T-helper 1 cell treated with Interleukin-12 subunit alpha and Interleukin-12 subunit beta and Interleukin-4 antibody, amounts not matched to agents 30 μg/mL and 1 μg/mL, for 36 hours (primary cell): ENCODE results near the gene PRKAR1B.
A peak's percentile ranks its signal among the peaks of the same experiment; 100 is the strongest.

Experiments
- H3K27ac Mint-ChIP-seq: one replicate; pipeline ENCODE4 v1.8.0; 2021; ENCODE audit warnings: mild to moderate bottlenecking, mixed read lengths
- H3K27me3 Mint-ChIP-seq: one replicate; pipeline ENCODE4 v1.8.0; 2021; ENCODE audit warnings: low read depth, mixed read lengths
- H3K36me3 Mint-ChIP-seq: one replicate; pipeline ENCODE4 v1.8.0; 2021; ENCODE audit warnings: low read depth, mixed read lengths
- H3K4me1 Mint-ChIP-seq: one replicate; pipeline ENCODE4 v1.8.0; 2021; ENCODE audit warnings: low read depth, mixed read lengths
- H3K4me3 Mint-ChIP-seq: one replicate; pipeline ENCODE4 v1.8.0; 2021; ENCODE audit warnings: mild to moderate bottlenecking, moderate library complexity, mixed read lengths
- H3K9me3 Mint-ChIP-seq: one replicate; pipeline ENCODE4 v1.8.0; 2021; ENCODE audit warnings: mixed read lengths

Gene PRKAR1B

GRCh38 chr7:523347-524336, 203.4 kb downstream of the PRKAR1B start:
- no peaks in the 10 kb centered on the region for H3K4me1 Mint-ChIP-seq
- peaks cover 37% of the 10 kb centered on the region for H3K27me3 Mint-ChIP-seq
- H3K4me3 Mint-ChIP-seq = no peak overlapping the region
- H3K9me3 Mint-ChIP-seq = no peaks in the 10 kb centered on the region
- no peak overlapping the region for H3K27ac Mint-ChIP-seq
- H3K36me3 Mint-ChIP-seq = no peaks in the 10 kb centered on the region

GRCh38 chr7:522951-523314, 204.1 kb downstream of the PRKAR1B start:
- H3K36me3 Mint-ChIP-seq = no peaks in the 10 kb centered on the region
- no peaks in the 10 kb centered on the region for H3K4me1 Mint-ChIP-seq
- H3K27me3 Mint-ChIP-seq = peaks cover 39% of the 10 kb centered on the region
- H3K4me3 Mint-ChIP-seq = no peak overlapping the region
- H3K27ac Mint-ChIP-seq = no peak overlapping the region
- H3K9me3 Mint-ChIP-seq = no peaks in the 10 kb centered on the region

DNA sequence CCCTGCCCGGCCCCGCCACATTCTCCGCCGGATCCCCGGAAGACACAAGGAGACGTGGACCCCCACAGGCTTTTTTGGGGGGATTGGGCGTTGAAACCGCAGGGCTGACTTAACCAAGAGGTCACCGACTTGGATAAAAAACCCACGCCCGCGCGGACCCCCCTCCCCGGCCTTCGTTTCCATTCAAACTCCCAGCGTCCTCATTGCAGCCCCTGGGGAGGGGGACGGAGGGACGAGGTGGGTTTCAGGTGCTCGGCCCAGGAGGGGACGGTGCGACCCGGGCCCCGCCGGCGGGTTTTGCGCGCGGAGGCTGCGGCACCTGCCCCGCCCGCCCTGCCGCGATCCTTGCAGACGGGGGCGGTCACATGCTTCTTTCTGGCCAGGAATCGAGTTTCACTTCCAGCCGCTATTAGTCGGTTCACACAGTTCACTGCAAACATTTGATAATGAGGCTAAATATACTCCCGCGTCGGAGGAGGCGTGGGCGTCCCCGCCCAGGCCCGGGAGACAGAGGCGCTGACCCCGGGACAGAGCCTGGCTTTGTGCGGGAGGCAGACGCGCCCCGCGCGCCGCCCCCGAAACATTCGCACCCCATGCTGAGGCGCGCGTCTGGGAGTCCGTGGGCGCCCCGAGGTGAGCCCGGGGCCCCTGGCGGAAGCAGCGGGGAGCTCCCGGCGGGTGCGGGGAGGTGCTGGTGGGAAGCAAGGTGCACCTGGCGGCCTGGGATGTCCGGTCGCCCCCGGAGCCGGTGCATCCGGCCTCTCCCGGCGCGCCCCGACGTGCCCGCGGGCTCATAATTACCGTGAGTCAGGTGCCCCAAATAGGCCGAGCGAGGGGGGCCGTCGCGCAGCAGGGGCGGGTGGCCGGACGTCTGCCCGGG, 204.8 kb downstream of the PRKAR1B start:
- no peak overlapping the region for H3K4me3 Mint-ChIP-seq
- no peak overlapping the region for H3K27ac Mint-ChIP-seq

DNA sequence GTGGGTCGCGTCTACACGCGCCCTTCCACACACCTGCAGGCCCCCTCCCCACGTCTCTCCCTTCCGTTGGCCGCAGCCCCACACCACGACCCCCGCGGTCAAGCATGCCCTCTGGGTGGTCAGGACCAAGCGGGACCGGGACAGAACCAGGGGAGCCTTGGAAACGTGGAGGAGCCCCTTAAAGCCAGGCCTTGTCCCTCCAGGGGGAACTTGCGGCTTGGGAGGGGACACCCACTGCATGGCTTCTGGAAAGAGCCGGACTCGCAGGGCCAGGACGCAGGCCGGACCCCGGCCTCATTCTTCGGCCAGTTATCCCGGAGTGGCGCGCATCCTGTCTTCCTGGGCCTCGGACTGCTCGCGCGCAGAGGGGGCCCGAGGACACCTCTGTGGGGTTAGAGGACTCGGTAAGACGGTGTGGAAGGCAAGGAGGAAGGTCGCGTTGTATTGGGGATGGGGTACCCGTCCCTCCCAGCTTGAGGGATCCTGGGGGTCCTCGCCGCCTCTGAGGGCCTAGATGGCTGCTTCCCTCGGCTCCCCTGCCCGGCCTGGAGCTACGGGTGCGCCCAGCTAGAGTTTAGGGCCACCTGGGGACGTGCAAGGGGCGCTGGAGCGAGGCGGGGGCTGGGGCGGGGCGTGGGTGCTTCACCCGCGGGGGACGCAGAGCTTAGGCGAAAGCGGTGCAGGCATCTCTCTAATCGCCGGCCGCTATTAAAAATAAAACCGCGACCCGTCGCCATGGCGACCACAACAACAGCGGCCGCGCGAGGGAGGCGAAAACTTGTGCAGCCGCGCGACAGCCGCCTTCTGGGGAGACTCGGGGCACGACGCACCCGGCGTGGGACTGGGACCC, 205.6 kb downstream of the PRKAR1B start:
- no peak overlapping the region for H3K27ac Mint-ChIP-seq
- H3K4me1 Mint-ChIP-seq = no peaks in the 10 kb centered on the region
- H3K9me3 Mint-ChIP-seq = no peaks in the 10 kb centered on the region
- no peaks in the 10 kb centered on the region for H3K36me3 Mint-ChIP-seq
- H3K4me3 Mint-ChIP-seq = no peak overlapping the region
- H3K27me3 Mint-ChIP-seq = peaks cover 45% of the 10 kb centered on the region

More for the DNA sequence above, 204.8 kb downstream of the PRKAR1B start:
- peaks cover 44% of the 10 kb centered on the region for H3K27me3 Mint-ChIP-seq
- H3K4me1 Mint-ChIP-seq = no peaks in the 10 kb centered on the region
- H3K9me3 Mint-ChIP-seq = no peaks in the 10 kb centered on the region
- no peaks in the 10 kb centered on the region for H3K36me3 Mint-ChIP-seq

DNA sequence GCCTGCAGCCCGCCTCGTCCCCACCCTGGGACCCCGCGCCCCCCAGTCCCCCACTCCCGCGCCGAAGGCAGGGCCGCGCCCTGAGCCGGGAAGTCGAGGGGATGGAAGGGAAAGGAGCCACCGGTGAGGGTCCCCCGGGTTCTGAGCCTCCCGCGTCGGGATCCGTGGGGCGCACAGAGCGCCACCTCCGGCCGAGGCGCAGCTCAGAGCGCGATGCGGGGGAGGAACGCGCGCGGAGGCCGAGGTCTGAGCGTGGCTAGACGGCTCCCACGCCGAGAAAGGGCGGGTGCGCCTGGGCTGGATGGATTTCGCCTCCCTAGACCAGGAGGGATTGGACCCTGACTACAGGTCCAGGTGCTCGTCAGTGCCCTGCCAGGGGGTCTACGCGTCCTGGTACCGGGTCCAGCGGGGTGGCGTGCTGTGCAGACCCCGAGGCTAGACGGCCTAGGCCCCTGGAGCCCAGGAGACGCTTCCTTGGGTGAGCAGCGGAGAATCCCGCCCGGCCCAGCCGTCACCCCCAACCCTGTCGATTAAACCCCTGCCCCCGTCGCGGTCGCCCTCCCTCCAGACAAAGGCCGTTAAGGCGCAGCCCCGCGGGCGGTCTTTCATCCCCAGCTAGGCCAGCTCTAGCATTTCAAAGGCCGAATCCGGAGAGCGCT, 206.4 kb downstream of the PRKAR1B start:
- no peak overlapping the region for H3K27ac Mint-ChIP-seq
- no peak overlapping the region for H3K4me3 Mint-ChIP-seq
- peaks cover 52% of the 10 kb centered on the region for H3K27me3 Mint-ChIP-seq
- no peaks in the 10 kb centered on the region for H3K9me3 Mint-ChIP-seq
- no peaks in the 10 kb centered on the region for H3K4me1 Mint-ChIP-seq
- no peaks in the 10 kb centered on the region for H3K36me3 Mint-ChIP-seq

DNA sequence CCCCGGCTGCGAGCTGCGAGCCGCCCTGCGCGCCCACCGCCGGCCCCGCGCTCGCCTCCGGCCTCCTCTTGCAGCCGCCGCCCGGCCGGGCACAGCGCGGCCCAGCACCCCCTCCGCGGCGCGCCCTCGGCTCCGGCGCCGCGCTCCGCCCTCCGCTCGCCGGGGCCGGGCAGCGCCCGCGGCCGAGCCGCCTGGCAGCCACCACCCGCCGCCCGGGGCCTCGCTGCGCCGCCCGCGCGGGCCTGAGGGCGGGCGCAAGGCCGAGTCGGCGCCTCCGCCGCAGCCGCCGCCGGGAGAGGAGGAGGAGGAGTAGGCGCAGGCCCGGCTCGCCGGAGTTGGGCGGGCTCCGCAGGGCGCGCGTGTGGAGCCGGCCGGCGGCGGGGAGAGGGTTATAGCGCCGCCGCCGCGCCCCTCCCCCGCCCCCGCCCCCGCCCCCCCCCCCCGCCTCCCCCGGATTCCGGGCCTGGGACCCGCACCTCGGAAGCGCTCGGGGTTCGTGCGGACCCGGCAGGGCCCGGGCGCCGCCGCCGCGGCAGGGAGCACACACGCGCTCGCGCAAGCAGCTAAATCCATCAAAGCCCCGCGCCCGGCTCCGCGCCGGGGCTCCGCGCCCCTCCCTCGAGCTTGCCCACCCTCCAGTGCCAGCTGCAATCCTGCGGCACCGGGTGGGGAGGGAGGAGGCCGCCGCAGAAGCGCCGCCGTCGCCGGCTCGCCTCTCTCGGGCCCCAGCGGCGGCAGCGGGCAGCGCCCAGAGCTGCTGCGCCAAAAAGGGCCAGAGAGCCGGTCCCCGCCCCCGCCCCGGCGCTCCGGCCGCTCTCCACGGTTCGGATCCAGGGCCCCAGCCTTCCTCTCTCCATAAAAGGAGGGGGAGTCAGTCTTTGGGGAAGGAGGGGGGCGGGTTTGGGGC, 207.3 kb downstream of the PRKAR1B start, which contains the start of gene PDGFA:
TSS of gene PDGFA (minus strand) at position 363 of the 907 bp plus-strand sequence. CDS start 845 bp downstream, outside the sequence.
- H3K9me3 Mint-ChIP-seq = no peaks in the 10 kb centered on the region
- no peaks in the 10 kb centered on the region for H3K36me3 Mint-ChIP-seq
- H3K4me3 Mint-ChIP-seq = peak within 1 kb of the TSS; percentile 81
- H3K27me3 Mint-ChIP-seq = peaks cover 51% of the 10 kb centered on the region
- peak within 1 kb of the TSS; percentile 41 for H3K27ac Mint-ChIP-seq
- no peaks in the 10 kb centered on the region for H3K4me1 Mint-ChIP-seq

- Mint-ChIP-seq H3K36me3 (no peaks in the 10 kb centered on the region), H3K27ac (peak overlapping the region; percentile 41), H3K9me3 (no peaks in the 10 kb centered on the region), H3K4me3 (peak overlapping the region; percentile 81), H3K27me3 (peaks cover 43% of the 10 kb centered on the region), H3K4me1 (no peaks in the 10 kb centered on the region)
These were observed 208.2 kb downstream of the PRKAR1B start for GRCh38 chr7:518630-519483.

DNA sequence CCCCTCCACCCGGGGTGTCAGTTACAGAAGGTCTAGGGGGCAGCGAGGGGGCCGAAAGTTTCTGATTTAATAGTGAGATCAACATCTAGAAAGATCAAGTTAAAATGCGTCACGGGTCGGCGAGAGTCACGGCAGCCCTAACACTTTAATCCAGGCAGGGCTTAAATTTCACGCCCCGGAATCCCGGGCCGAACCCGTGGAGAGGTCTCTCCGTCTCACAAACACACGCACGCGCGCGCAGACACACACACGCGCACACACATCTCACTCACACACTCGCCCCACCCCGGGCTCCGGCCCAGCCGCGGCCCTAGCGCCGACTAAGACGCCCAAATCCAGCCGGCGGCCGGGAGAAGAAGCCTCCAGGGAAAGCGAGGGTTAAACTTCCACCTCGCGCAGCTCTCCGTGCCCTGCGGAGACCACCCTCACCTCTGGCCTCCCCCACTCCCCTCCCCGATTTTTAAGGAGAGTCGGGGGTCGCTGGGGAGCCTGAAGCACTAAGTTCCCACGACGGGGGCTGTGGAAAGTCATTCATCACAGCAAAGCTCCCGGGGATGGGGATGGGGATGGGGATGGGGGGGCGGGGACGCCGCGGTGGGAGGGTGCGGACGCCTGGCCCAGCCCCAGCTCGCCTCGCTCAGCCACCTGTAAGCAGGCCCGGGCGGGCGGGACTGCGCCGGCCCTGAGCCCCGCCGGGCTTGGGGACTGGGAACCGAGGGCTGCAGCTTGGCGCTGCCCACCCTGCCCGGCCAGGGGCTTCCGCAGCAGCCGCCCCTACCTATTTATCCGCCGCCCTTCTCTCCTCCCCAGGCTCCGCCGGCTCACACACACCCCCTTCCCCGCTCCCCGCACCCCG, 209.1 kb downstream of the PRKAR1B start:
- Mint-ChIP-seq H3K27me3 (peaks cover 34% of the 10 kb centered on the region), H3K27ac (peak overlapping the region; percentile 26), H3K4me3 (peak overlapping the region; percentile 81), H3K36me3 (no peaks in the 10 kb centered on the region), H3K9me3 (no peaks in the 10 kb centered on the region), H3K4me1 (no peaks in the 10 kb centered on the region)

- no peaks in the 10 kb centered on the region for H3K4me1 Mint-ChIP-seq
- peaks cover 33% of the 10 kb centered on the region for H3K27me3 Mint-ChIP-seq
- H3K4me3 Mint-ChIP-seq = no peak overlapping the region
- H3K9me3 Mint-ChIP-seq = no peaks in the 10 kb centered on the region
- H3K27ac Mint-ChIP-seq = no peak overlapping the region
- no peaks in the 10 kb centered on the region for H3K36me3 Mint-ChIP-seq
These were observed 210.2 kb downstream of the PRKAR1B start for GRCh38 chr7:516606-517456.

- Mint-ChIP-seq H3K9me3 (no peaks in the 10 kb centered on the region), H3K27ac (no peak overlapping the region), H3K27me3 (peaks cover 30% of the 10 kb centered on the region), H3K36me3 (no peaks in the 10 kb centered on the region), H3K4me1 (no peaks in the 10 kb centered on the region), H3K4me3 (no peak overlapping the region)
These were observed 210.9 kb downstream of the PRKAR1B start for GRCh38 chr7:516216-516605.

DNA sequence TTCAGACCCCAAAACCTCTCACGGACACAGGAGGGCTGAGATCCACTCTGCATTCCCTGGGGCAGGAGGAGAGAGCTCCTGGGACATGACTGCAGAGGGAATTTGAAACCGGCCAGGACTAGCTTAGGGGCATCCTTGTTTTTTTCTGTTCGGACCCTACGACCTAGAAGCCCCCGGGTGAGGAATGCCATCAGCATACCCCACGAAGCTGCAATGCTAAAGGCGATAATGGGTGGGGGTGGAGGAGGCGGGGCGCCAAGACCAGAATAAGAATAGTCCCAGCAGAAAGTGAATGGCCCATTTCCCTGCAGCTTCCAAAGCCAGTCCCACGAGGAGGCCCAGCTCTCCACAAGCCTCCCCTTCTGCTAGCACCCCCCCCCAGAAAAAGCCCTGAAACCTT, 211.5 kb downstream of the PRKAR1B start:
- no peaks in the 10 kb centered on the region for H3K4me1 Mint-ChIP-seq
- no peaks in the 10 kb centered on the region for H3K36me3 Mint-ChIP-seq
- H3K27me3 Mint-ChIP-seq = peaks cover 24% of the 10 kb centered on the region
- no peaks in the 10 kb centered on the region for H3K9me3 Mint-ChIP-seq
- H3K4me3 Mint-ChIP-seq = no peak overlapping the region
- H3K27ac Mint-ChIP-seq = no peak overlapping the region
